ENCODE measurements around the gene NES.

Gene NES

DNA sequence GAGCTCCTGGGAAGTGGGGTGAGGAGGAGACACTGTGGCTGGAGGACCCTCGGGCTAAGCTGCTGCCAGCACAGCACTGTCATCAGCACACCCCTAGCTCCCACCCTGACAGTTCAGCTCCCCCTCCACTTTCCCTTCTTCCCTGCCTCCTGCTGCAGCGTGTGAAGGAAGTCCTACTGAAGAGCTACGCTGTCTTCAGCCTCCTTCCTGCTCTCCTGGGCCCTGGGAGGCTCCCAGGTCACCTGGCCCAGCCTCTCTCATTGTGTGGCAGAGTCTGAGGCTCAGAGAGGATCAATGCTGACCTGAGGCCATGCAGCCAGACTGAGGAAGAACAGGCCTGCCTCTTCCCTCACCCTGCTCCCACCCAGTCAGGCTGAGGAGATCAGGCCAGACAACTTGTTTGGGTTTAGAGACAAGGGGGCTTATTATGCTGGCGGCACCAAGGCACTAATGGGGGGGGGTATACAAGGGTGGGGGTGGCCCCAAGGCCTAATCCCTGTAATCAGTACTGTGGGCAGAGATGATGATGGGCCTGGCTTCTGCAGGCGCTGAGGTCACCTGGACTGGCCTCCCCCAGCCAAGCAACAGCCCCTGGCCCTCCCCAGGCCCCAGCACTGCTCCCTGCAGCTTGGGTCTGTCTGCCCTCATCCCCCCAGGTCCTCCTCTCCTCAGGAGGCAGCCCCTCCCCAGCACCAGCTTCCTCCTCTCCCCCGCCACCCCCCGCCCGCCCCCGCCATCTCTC lies 9.1 kb downstream of the NES start:
- DNase-seq (ENCODE audit: low read depth), result no peak
- TF ChIP-seq CTCF (IDR thresholded peaks at IDR 0.05; ENCODE audit: control insufficient read depth, insufficient read depth, low read depth, low read length, missing control alignments), result no peak
- no peak overlapping the region for H3K4me3 ChIP-seq (ENCODE audit: control insufficient read depth, low read depth, low read length)

- no peak overlapping the region for H3K4me3 ChIP-seq (ENCODE audit: control insufficient read depth, low read depth, low read length)
- DNase-seq (ENCODE audit: low read depth), result no peak
- TF ChIP-seq CTCF (IDR thresholded peaks at IDR 0.05; ENCODE audit: control insufficient read depth, insufficient read depth, low read depth, low read length, missing control alignments), result no peak
These were observed 9.6 kb downstream of the NES start for GRCh38 chr1:156667610-156667967.

GRCh38 chr1:156666862-156667609 lies 10.2 kb downstream of the NES start:
- no peak overlapping the region for H3K4me3 ChIP-seq (ENCODE audit: control insufficient read depth, low read depth, low read length)
- no peak for DNase-seq (ENCODE audit: low read depth)
- TF ChIP-seq CTCF (IDR thresholded peaks at IDR 0.05; ENCODE audit: control insufficient read depth, insufficient read depth, low read depth, low read length, missing control alignments), result no peak

GRCh38 chr1:156665539-156665938 lies 11.7 kb downstream of the NES start:
- no peak for TF ChIP-seq CTCF (IDR thresholded peaks at IDR 0.05; ENCODE audit: control insufficient read depth, insufficient read depth, low read depth, low read length, missing control alignments)
- no peak for DNase-seq (ENCODE audit: low read depth)
- no peak overlapping the region for H3K4me3 ChIP-seq (ENCODE audit: control insufficient read depth, low read depth, low read length)

DNA sequence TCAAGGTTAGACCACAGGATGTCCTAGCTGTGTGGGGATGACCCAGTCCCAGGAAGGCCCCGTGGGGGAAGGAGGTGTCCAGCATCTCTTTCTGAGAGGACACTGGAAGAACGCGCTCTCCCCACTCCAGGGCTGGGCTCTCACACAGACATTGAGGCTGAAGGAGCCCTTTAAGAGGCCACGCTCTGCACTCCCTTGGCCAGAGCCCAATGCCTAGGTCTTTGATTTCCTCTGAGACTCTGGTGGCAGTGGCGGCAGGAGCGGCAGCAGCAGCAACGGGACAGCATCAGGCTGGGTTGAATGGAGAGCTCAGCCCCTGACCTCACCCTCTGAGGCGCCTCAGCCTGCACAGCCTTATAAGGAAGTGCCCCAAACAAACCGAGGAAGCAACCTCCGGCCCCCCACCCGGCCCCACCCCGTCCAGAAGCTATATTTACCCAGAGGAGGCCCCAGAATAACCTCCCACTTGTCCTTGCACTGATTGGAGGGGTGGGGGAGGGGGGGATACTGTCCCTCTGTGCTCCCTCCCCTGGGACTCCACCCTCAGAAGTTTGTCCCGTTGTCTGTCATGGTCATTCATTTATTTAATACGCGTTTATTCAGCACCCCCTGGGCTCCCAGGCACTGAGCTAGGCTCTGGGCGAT lies 12.3 kb downstream of the NES start:
- no peak overlapping the region for H3K4me3 ChIP-seq (ENCODE audit: control insufficient read depth, low read depth, low read length)
- TF ChIP-seq CTCF (IDR thresholded peaks at IDR 0.05; ENCODE audit: control insufficient read depth, insufficient read depth, low read depth, low read length, missing control alignments), result no peak
- DNase-seq (ENCODE audit: low read depth), result no peak

DNA sequence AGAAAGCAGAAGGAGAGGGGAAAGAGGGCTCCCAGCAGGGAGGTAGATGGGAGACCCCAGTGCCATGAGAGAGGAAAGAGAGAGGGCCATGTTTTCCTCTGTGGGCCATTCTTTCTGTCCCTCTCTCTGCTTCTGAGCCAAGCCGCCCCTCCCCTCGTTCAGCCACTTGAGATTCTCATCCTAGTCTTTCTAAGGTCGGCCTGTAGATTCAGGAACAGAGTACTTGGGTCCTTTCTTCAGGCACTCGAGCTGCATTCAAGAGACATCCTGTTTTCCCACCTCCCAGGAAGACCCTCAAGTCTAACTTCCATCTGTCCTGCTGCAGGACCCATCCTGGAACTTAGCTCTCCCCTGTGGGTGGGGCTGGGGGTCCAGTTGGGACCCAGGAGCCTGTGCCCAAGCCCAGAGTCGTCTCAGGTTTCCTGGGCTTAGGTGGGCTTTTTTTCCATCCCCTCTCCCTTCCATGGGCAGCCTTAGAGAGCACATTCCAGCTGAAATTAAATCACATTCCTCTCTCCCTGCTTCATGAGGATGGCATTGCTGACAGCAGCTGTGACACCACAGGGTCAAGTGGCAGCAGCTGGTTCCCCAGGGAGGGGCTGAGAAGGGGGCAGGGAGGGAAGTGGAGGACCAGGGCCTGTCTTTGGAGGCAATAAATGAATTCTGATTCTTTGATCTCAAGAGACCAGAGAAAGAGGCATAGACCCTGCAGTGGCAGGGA lies 13.0 kb downstream of the NES start:
- TF ChIP-seq CTCF (IDR thresholded peaks at IDR 0.05; ENCODE audit: control insufficient read depth, insufficient read depth, low read depth, low read length, missing control alignments), result no peak
- no peak overlapping the region for H3K4me3 ChIP-seq (ENCODE audit: control insufficient read depth, low read depth, low read length)

More for the DNA sequence above, 13.0 kb downstream of the NES start:
- no peak for DNase-seq (ENCODE audit: low read depth)
